Tibial nerve (tissue), 3 donors: ENCODE data around the gene LGALS9C.
"Not testable (repeated sequence)": the region's sequence is repeated elsewhere in the genome, so short reads cannot be mapped to it uniquely, and the experiment has no call there.

Experiments
- POLR2A ChIP-seq, 2 donors: fragments of 450-650 bp; IDR thresholded peaks; one replicate each; pipeline ENCODE4 v1.6.1; 2017; ENCODE audit warnings: antibody characterized with exemption in 2 of 2, mild to moderate bottlenecking in 2 of 2, moderate library complexity in 2 of 2
- TF ChIP-seq, protein P1 (sequence below), 5 experiments: fragments of 200-600 bp in 3 of 5; fragments of 450-650 bp in 2 of 5; sonication (generic) in 3 of 5; IDR thresholded peaks; one replicate each; pipeline ENCODE4 v1.5.1; 2016 to 2019; ENCODE audit warnings: antibody characterized with exemption in 5 of 5, mild to moderate bottlenecking in 3 of 5, moderate library complexity in 2 of 5

DNA sequence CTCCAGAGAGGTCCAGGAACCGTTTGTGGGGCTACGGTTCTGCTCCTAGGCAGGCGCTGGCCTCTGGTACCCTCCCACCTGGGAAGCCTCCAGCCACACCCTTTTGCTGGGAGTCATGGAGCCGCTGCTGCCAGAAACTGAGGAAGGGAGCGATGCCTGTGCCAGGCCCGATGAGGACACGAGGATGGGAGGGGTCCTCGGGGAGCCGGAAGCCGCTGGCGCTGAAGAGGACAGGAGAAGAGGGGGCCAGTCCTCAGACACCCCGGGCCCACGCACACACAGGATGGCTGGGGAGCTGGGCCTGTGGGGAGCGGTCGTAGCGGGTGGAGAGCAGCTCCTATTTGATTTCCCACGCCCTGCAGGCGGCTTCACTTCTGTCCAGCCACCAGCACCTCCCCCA is 24.2 kb downstream of the LGALS9C start:
- not testable (repeated sequence) for TF ChIP-seq POLR2A (IDR thresholded peaks at IDR 0.05)
- TF ChIP-seq, protein P1, sequence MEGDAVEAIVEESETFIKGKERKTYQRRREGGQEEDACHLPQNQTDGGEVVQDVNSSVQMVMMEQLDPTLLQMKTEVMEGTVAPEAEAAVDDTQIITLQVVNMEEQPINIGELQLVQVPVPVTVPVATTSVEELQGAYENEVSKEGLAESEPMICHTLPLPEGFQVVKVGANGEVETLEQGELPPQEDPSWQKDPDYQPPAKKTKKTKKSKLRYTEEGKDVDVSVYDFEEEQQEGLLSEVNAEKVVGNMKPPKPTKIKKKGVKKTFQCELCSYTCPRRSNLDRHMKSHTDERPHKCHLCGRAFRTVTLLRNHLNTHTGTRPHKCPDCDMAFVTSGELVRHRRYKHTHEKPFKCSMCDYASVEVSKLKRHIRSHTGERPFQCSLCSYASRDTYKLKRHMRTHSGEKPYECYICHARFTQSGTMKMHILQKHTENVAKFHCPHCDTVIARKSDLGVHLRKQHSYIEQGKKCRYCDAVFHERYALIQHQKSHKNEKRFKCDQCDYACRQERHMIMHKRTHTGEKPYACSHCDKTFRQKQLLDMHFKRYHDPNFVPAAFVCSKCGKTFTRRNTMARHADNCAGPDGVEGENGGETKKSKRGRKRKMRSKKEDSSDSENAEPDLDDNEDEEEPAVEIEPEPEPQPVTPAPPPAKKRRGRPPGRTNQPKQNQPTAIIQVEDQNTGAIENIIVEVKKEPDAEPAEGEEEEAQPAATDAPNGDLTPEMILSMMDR (IDR thresholded peaks at IDR 0.05) = not testable (repeated sequence)
